ENCODE results near the gene NDUFS8. TPM values are rescaled to one million over a fixed set of nuclear protein-coding genes. Genes with fewer than 3 reads are reported as not detected.

Gene NDUFS8
- total RNA-seq, 3 donors from 2014 or later, result 157 to 173 (median 159) TPM

- Mint-ChIP-seq H3K4me1 (ENCODE audit: low read depth) (peaks cover 36% of the 10 kb centered on the region), H3K27me3 (ENCODE audit: low read depth) (no peaks in the 10 kb centered on the region), H3K36me3 (ENCODE audit: insufficient read depth) (peaks cover 2% of the 10 kb centered on the region), H3K4me3 (no peak overlapping the region), H3K9me3 (no peaks in the 10 kb centered on the region)
- DNase-seq (no peak), ATAC-seq (no peak)
Measured at GRCh38 chr11:68033708-68034045, 3.2 kb downstream of the NDUFS8 start.

GRCh38 chr11:68035266-68035876 lies 4.9 kb downstream of the NDUFS8 start:
- peaks cover 2% of the 10 kb centered on the region for H3K36me3 Mint-ChIP-seq (ENCODE audit: insufficient read depth)
- DNase-seq (no peak), ATAC-seq (no peak)
- H3K4me1 Mint-ChIP-seq (ENCODE audit: low read depth), result peaks cover 30% of the 10 kb centered on the region
- no peak overlapping the region for H3K4me3 Mint-ChIP-seq
- H3K27me3 Mint-ChIP-seq (ENCODE audit: low read depth), result no peaks in the 10 kb centered on the region
- H3K9me3 Mint-ChIP-seq, result no peaks in the 10 kb centered on the region

GRCh38 chr11:68036141-68036716 lies 5.7 kb downstream of the NDUFS8 start:
- peaks cover 2% of the 10 kb centered on the region for H3K36me3 Mint-ChIP-seq (ENCODE audit: insufficient read depth)
- H3K27me3 Mint-ChIP-seq (ENCODE audit: low read depth), result no peaks in the 10 kb centered on the region
- DNase-seq, result no peak
- no peaks in the 10 kb centered on the region for H3K9me3 Mint-ChIP-seq
- ATAC-seq, result no peak
- no peak overlapping the region for H3K4me3 Mint-ChIP-seq
- H3K4me1 Mint-ChIP-seq (ENCODE audit: low read depth), result peaks cover 30% of the 10 kb centered on the region

- H3K4me3 Mint-ChIP-seq, result peak overlapping the region; percentile 43
- ATAC-seq (no peak), DNase-seq (no peak)
- no peaks in the 10 kb centered on the region for H3K27me3 Mint-ChIP-seq (ENCODE audit: low read depth)
- H3K36me3 Mint-ChIP-seq (ENCODE audit: insufficient read depth), result peaks cover 2% of the 10 kb centered on the region
- H3K9me3 Mint-ChIP-seq, result no peaks in the 10 kb centered on the region
- H3K4me1 Mint-ChIP-seq (ENCODE audit: low read depth), result peaks cover 27% of the 10 kb centered on the region
Measured at GRCh38 chr11:68036717-68037239, 6.3 kb downstream of the NDUFS8 start.

- Mint-ChIP-seq H3K9me3 (no peaks in the 10 kb centered on the region), H3K4me3 (peak overlapping the region; percentile 43), H3K27me3 (ENCODE audit: low read depth) (no peaks in the 10 kb centered on the region), H3K36me3 (ENCODE audit: insufficient read depth) (peaks cover 2% of the 10 kb centered on the region), H3K4me1 (ENCODE audit: low read depth) (peaks cover 26% of the 10 kb centered on the region)
- no peak for DNase-seq
- no peak for ATAC-seq
Measured at GRCh38 chr11:68037411-68038225, 7.1 kb downstream of the NDUFS8 start.

- no peak for DNase-seq
- Mint-ChIP-seq H3K9me3 (no peaks in the 10 kb centered on the region), H3K4me3 (peak overlapping the region; percentile 87), H3K27me3 (ENCODE audit: low read depth) (no peaks in the 10 kb centered on the region), H3K36me3 (ENCODE audit: insufficient read depth) (peaks cover 2% of the 10 kb centered on the region), H3K4me1 (ENCODE audit: low read depth) (peaks cover 26% of the 10 kb centered on the region)
- ATAC-seq, result no peak
Measured at GRCh38 chr11:68038226-68038717, 7.8 kb downstream of the NDUFS8 start.

GRCh38 chr11:68038718-68039525 lies 8.4 kb downstream of the NDUFS8 start, which contains the start of gene TCIRG1:
TSS of gene TCIRG1 (plus strand) at chr11:68039025. CDS start at chr11:68041272, 2,247 bp downstream.
- peaks cover 26% of the 10 kb centered on the region for H3K4me1 Mint-ChIP-seq (ENCODE audit: low read depth)
- no peaks in the 10 kb centered on the region for H3K27me3 Mint-ChIP-seq (ENCODE audit: low read depth)
- ATAC-seq, result peak; percentile 73 to 77
- DNase-seq, result peak; percentile 49
- H3K9me3 Mint-ChIP-seq, result no peaks in the 10 kb centered on the region
- H3K4me3 Mint-ChIP-seq, result peak within 1 kb of the TSS; percentile 87
- peaks cover under 1% of the 10 kb centered on the region for H3K36me3 Mint-ChIP-seq (ENCODE audit: insufficient read depth)

GRCh38 chr11:68039526-68040086 lies 9.1 kb downstream of the NDUFS8 start:
- ATAC-seq (peak; percentile 3 to 6), DNase-seq (no peak)
- no peaks in the 10 kb centered on the region for H3K9me3 Mint-ChIP-seq
- H3K4me1 Mint-ChIP-seq (ENCODE audit: low read depth), result peaks cover 26% of the 10 kb centered on the region
- H3K4me3 Mint-ChIP-seq, result peak overlapping the region; percentile 87
- no peaks in the 10 kb centered on the region for H3K27me3 Mint-ChIP-seq (ENCODE audit: low read depth)
- H3K36me3 Mint-ChIP-seq (ENCODE audit: insufficient read depth), result no peaks in the 10 kb centered on the region

GRCh38 chr11:68040101-68040956 lies 9.8 kb downstream of the NDUFS8 start:
- H3K9me3 Mint-ChIP-seq, result no peaks in the 10 kb centered on the region

GRCh38 chr11:68040957-68041591 lies 10.6 kb downstream of the NDUFS8 start:
- ATAC-seq (no peak), DNase-seq (no peak)
- Mint-ChIP-seq H3K36me3 (ENCODE audit: insufficient read depth) (no peaks in the 10 kb centered on the region), H3K4me3 (peak overlapping the region; percentile 87), H3K4me1 (ENCODE audit: low read depth) (peaks cover 24% of the 10 kb centered on the region), H3K27me3 (ENCODE audit: low read depth) (no peaks in the 10 kb centered on the region), H3K9me3 (no peaks in the 10 kb centered on the region)

More at GRCh38 chr11:68040101-68040956, 9.8 kb downstream of the NDUFS8 start:
- no peaks in the 10 kb centered on the region for H3K27me3 Mint-ChIP-seq (ENCODE audit: low read depth)
- peak overlapping the region; percentile 87 for H3K4me3 Mint-ChIP-seq
- peak; percentile 49 to 55 for ATAC-seq
- H3K4me1 Mint-ChIP-seq (ENCODE audit: low read depth), result peaks cover 25% of the 10 kb centered on the region
- H3K36me3 Mint-ChIP-seq (ENCODE audit: insufficient read depth), result no peaks in the 10 kb centered on the region
- peak; percentile 41 for DNase-seq

- H3K36me3 Mint-ChIP-seq (ENCODE audit: insufficient read depth), result no peaks in the 10 kb centered on the region
- no peak for ATAC-seq
- DNase-seq, result no peak
- H3K27me3 Mint-ChIP-seq (ENCODE audit: low read depth), result no peaks in the 10 kb centered on the region
- H3K9me3 Mint-ChIP-seq, result no peaks in the 10 kb centered on the region
- peak overlapping the region; percentile 31 for H3K4me3 Mint-ChIP-seq
- H3K4me1 Mint-ChIP-seq (ENCODE audit: low read depth), result peaks cover 19% of the 10 kb centered on the region
Measured at GRCh38 chr11:68041617-68042218, 11.2 kb downstream of the NDUFS8 start.
